H1 (cell line): ENCODE measurements around the gene VPS26A. TPM values are rescaled to one million over a fixed set of nuclear protein-coding genes. Genes with fewer than 3 reads are reported as not detected.

Experiments
- CTCF ChIA-PET: fragments of 300-600 bp; sonication (Branson Sonifier 250); formaldehyde crosslinking; loops from one replicate; lab custom pipeline; 2021; ENCODE audit not compliant: partially characterized antibody; lab: Charles Lee
- POLR2A ChIA-PET: fragments of 300-600 bp; sonication (Branson Sonifier 250); formaldehyde crosslinking; loops from one replicate; lab custom pipeline; 2021; ENCODE audit warnings: inconsistent platforms; ENCODE audit not compliant: partially characterized antibody; lab: Charles Lee
- DNase-seq, 2 experiments: peaks; one replicate each; pipeline versions ENCODE4 v3.0.0 to v3.0.0-alpha.2; 2010 to 2022; ENCODE audit warnings: low spot score in 2 of 2, low read depth in 1 of 2, mixed read lengths in 1 of 2
- FAIRE-seq: peaks from 2 replicates; lab custom pipeline; 2011; peaks lifted over from hg19 to GRCh38; lab: Jason Lieb, UNC
- H2AFZ ChIP-seq: 2 replicates; pipeline ENCODE4 v1.8.1; 2012; ENCODE audit warnings: low read length, inconsistent platforms
- H2AK5ac ChIP-seq: 2 replicates; pipeline ENCODE4 v1.6.1; 2013; ENCODE audit warnings: low read depth, low read length
- H2BK120ac ChIP-seq: replicated peaks from 2 replicates; pipeline ENCODE3; 2013; ENCODE audit warnings: low read depth, low read length, inconsistent platforms
- H2BK12ac ChIP-seq: 2 replicates; pipeline ENCODE4 v1.6.1; 2013; ENCODE audit warnings: low read depth, low read length
- H2BK15ac ChIP-seq: 2 replicates; pipeline ENCODE4 v1.6.1; 2013; ENCODE audit warnings: low read length
- H2BK20ac ChIP-seq: 2 replicates; pipeline ENCODE4 v1.6.1; 2013; ENCODE audit warnings: low read length
- H2BK5ac ChIP-seq: 2 replicates; pipeline ENCODE4 v1.6.1; 2013; ENCODE audit warnings: low read depth, low read length
- H3K14ac ChIP-seq: 2 replicates; pipeline ENCODE4 v1.6.1; 2013; ENCODE audit warnings: inconsistent platforms; ENCODE audit not compliant: insufficient read length
- H3K18ac ChIP-seq: 2 replicates; pipeline ENCODE4 v1.6.1; 2013; ENCODE audit warnings: low read length; ENCODE audit errors: extremely low read depth
- H3K23ac ChIP-seq: 2 replicates; pipeline ENCODE4 v1.6.1; 2013; ENCODE audit warnings: inconsistent platforms; ENCODE audit not compliant: insufficient read length
- H3K23me2 ChIP-seq: 2 replicates; pipeline ENCODE4 v1.6.1; 2013; ENCODE audit warnings: low read depth, low read length
- H3K27ac ChIP-seq: 2 replicates; pipeline ENCODE4 v1.6.1; 2011; ENCODE audit warnings: low read depth, low read length, inconsistent platforms
- H3K27me3 ChIP-seq, 4 experiments: replicated peaks in 1 of 4; 1 replicate in 1 of 4; 2 replicates in 3 of 4; pipeline versions ENCODE4 v1.6.1 to v1.8.1; 2011 to 2013; ENCODE audit warnings: low read length in 3 of 4, mild to moderate bottlenecking in 3 of 4, inconsistent platforms in 2 of 4, mixed read lengths in 2 of 4, moderate library complexity in 1 of 4; ENCODE audit not compliant: control insufficient read depth in 3 of 4, insufficient read depth in 3 of 4; ENCODE audit errors: extremely low read depth in 1 of 4
- H3K36me3 ChIP-seq, 4 experiments: 2 replicates each; pipeline versions ENCODE4 v1.6.1 to v1.8.1; 2011 to 2013; ENCODE audit warnings: mild to moderate bottlenecking in 4 of 4, low read length in 3 of 4, moderate library complexity in 2 of 4, control low read depth in 1 of 4, inconsistent platforms in 1 of 4; ENCODE audit not compliant: insufficient read depth in 4 of 4, control insufficient read depth in 2 of 4
- H3K4ac ChIP-seq: replicated peaks from 2 replicates; pipeline ENCODE3; 2013; ENCODE audit warnings: low read length, low read depth, mixed read lengths, inconsistent platforms; ENCODE audit not compliant: insufficient read length
- H3K4me1 ChIP-seq, 4 experiments: replicated peaks in 1 of 4; 1 replicate in 1 of 4; 2 replicates in 3 of 4; pipeline versions ENCODE4 v1.6.1 to v1.8.1; 2011 to 2013; ENCODE audit warnings: low read length in 3 of 4, inconsistent platforms in 2 of 4, mixed read lengths in 1 of 4; ENCODE audit not compliant: insufficient read depth in 4 of 4, control insufficient read depth in 3 of 4
- H3K4me2 ChIP-seq, 2 experiments: 2 replicates each; pipeline versions ENCODE4 v1.6.1 to v1.8.1; 2011 to 2013; ENCODE audit warnings: low read depth in 2 of 2, low read length in 2 of 2, control low read depth in 1 of 2, inconsistent platforms in 1 of 2, mild to moderate bottlenecking in 1 of 2; ENCODE audit not compliant: insufficient read depth in 1 of 2
- H3K4me3 ChIP-seq, 4 experiments: fragments of 200-600, 300-600 bp in 1 of 4; sonication (generic), shearing (Covaris generic), sonication (Bioruptor Twin) in 1 of 4; 2 replicates each; pipeline versions ENCODE4 v1.5.1 to v1.8.1; 2011 to 2016; ENCODE audit warnings: low read length in 4 of 4, low read depth in 3 of 4, control low read depth in 2 of 4, inconsistent platforms in 2 of 4, mild to moderate bottlenecking in 2 of 4, mixed read lengths in 1 of 4, moderate library complexity in 1 of 4; ENCODE audit not compliant: insufficient read depth in 2 of 4; ENCODE audit errors: extremely low read depth in 1 of 4
- H3K56ac ChIP-seq: replicated peaks from 2 replicates; pipeline ENCODE3; 2013; ENCODE audit warnings: low read depth, mild to moderate bottlenecking, mixed read lengths, low read length, inconsistent platforms; ENCODE audit not compliant: insufficient read length
- H3K79me1 ChIP-seq: 2 replicates; pipeline ENCODE4 v1.6.1; 2013; ENCODE audit warnings: low read depth, low read length, control low read depth
- H3K79me2 ChIP-seq, 2 experiments: 2 replicates each; pipeline versions ENCODE4 v1.6.1 to v1.8.1; 2012 to 2013; ENCODE audit warnings: low read length in 2 of 2, mild to moderate bottlenecking in 2 of 2, inconsistent platforms in 1 of 2; ENCODE audit not compliant: insufficient read depth in 2 of 2, control insufficient read depth in 1 of 2
- H3K9ac ChIP-seq, 4 experiments: replicated peaks in 1 of 4; 1 replicate in 1 of 4; 2 replicates in 3 of 4; pipeline versions ENCODE4 v1.6.1 to v1.8.1; 2011 to 2013; ENCODE audit warnings: low read depth in 3 of 4, low read length in 3 of 4, control low read depth in 2 of 4, mild to moderate bottlenecking in 2 of 4, moderate library complexity in 2 of 4, inconsistent platforms in 1 of 4; ENCODE audit errors: extremely low read depth in 1 of 4
- H3K9me3 ChIP-seq, 2 experiments: 2 replicates each; pipeline versions ENCODE4 v1.6.1 to v1.8.1; 2012 to 2013; ENCODE audit warnings: mild to moderate bottlenecking in 2 of 2, moderate library complexity in 2 of 2, control low read depth in 1 of 2, inconsistent platforms in 1 of 2, low read depth in 1 of 2, low read length in 1 of 2, mixed read lengths in 1 of 2; ENCODE audit not compliant: insufficient read depth in 2 of 2
- H4K20me1 ChIP-seq, 2 experiments: replicated peaks in 1 of 2; 2 replicates each; pipeline versions ENCODE3 to v1.8.1; 2011 to 2013; ENCODE audit warnings: inconsistent platforms in 2 of 2, low read length in 2 of 2, mild to moderate bottlenecking in 1 of 2; ENCODE audit not compliant: insufficient read depth in 2 of 2, control insufficient read depth in 1 of 2
- H4K5ac ChIP-seq: 2 replicates; pipeline ENCODE4 v1.6.1; 2013; ENCODE audit warnings: low read length, low read depth, mixed read lengths, inconsistent platforms; ENCODE audit not compliant: insufficient read length
- H4K8ac ChIP-seq: 2 replicates; pipeline ENCODE4 v1.8.0; 2013; ENCODE audit warnings: mild to moderate bottlenecking, moderate library complexity, low read length, inconsistent platforms; ENCODE audit not compliant: insufficient read depth; ENCODE audit errors: extremely low read depth
- H4K91ac ChIP-seq: replicated peaks from 2 replicates; pipeline ENCODE3; 2013; ENCODE audit warnings: low read length, mixed read lengths, inconsistent platforms; ENCODE audit not compliant: insufficient read length
- EGR1 ChIP-seq: IDR thresholded peaks from 2 replicates; pipeline ENCODE4 v1.6.1; 2011; ENCODE audit warnings: low read depth, low read length, borderline replicate concordance
- KDM1A ChIP-seq: fragments of 200-600, 300-600 bp; sonication (generic); IDR thresholded peaks from 2 replicates; pipeline ENCODE4 v1.7.1; 2016; ENCODE audit warnings: mild to moderate bottlenecking, low read length, borderline replicate concordance
- WGBS, 2 experiments: shearing (Covaris generic) in 1 of 2; methylation state at CpG; one replicate each; pipeline versions ENCODE4 v1.1.6 to v1.1.7; 2013 to 2015; ENCODE audit warnings: low lambda C conversion rate in 2 of 2, mixed read lengths in 2 of 2, inconsistent platforms in 1 of 2, low coverage in 1 of 2, missing lambda C conversion rate in 1 of 2; ENCODE audit not compliant: insufficient replicate concordance in 2 of 2, insufficient coverage in 1 of 2, insufficient read length in 1 of 2; ENCODE audit errors: extremely low coverage in 1 of 2, missing lambda C conversion rate in 1 of 2; 5-methylcytosine and 5-hydroxymethylcytosine counted together
- polyA plus RNA-seq, 7 experiments: library from polyadenylated mRNA; depleted of rRNA in 3 of 7; stranded (reverse) in 5 of 7; unstranded in 2 of 7; fragments of >200 nt in 5 of 7; fragments of 200-250 nt in 2 of 7; gene quantifications; 1 replicate in 5 of 7; 2 replicates in 1 of 7; 4 replicates in 1 of 7; pipeline versions ENCODE4 v1.2.1 to v1.2.3, GENCODE V29; 2011 to 2013; ENCODE audit warnings: missing spikeins in 2 of 7, mixed read lengths in 2 of 7
- total RNA-seq: library from RNA; stranded (reverse); fragmentation: NEBNext Ultra II Directional; extraction: Animal tissue kit (Norgen Biotek cat#: 25700); gene quantifications from 2 replicates; pipeline ENCODE4 v1.2.1, GENCODE V29; 2021

The VPS26A gene
- total and polyA plus RNA-seq, 2 of the 8 experiments (the other 6 are each of a cell fraction or from before 2014, with no cell fraction given), result 10.7 to 44.8 TPM

DNA sequence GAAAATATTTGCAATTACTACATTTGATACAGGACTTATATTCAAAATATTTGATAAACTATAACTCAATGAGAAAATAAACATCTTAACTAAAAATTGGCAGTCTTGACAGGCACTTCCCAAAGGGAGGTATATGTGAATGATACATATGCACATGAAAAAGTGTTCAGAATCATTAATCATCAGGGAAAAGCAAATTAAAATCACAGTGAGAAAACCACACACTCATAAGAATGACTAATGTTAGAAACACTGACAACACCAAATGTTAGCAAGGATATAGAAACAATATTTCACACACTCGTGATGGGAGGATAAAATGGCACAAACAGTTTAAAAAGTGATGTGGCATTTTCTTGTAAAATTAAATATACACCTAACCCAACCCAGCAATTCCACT is 4.1 kb upstream of the VPS26A start:
- DNase-seq (no peak), FAIRE-seq (no peak)
- H4K8ac ChIP-seq, result no peak overlapping the region
- H3K18ac ChIP-seq, result no peak overlapping the region
- POLR2A ChIA-PET, result no interaction called here
- H2AFZ ChIP-seq, result no peak overlapping the region
- no peaks in the 10 kb centered on the region for H3K27me3 ChIP-seq
- H3K9ac ChIP-seq, result peak overlapping the region in 1 of 4 experiments; percentile 10; a peak in 1 of 7 replicates
- no peaks in the 10 kb centered on the region for H3K36me3 ChIP-seq
- CTCF ChIA-PET, result no interaction called here
- no peak overlapping the region for H2AK5ac ChIP-seq
- no peak overlapping the region for H2BK15ac ChIP-seq
- H3K56ac ChIP-seq, result no peak overlapping the region
- H2BK12ac ChIP-seq, result no peak overlapping the region
- H2BK120ac ChIP-seq, result no peak overlapping the region
- peaks cover 0 to 2% of the 10 kb centered on the region in 2 experiments; a peak in 1 of 4 replicates for H3K79me2 ChIP-seq
- no peaks in the 10 kb centered on the region for H3K4me1 ChIP-seq
- H3K23me2 ChIP-seq, result no peaks in the 10 kb centered on the region
- H4K91ac ChIP-seq, result no peak overlapping the region
- H4K20me1 ChIP-seq, result no peaks in the 10 kb centered on the region
- no peak overlapping the region for H2BK5ac ChIP-seq
- no peak overlapping the region for H3K27ac ChIP-seq
- H2BK20ac ChIP-seq, result no peak overlapping the region
- no peak overlapping the region for H3K4ac ChIP-seq
- H3K9me3 ChIP-seq, result no peaks in the 10 kb centered on the region
- no peaks in the 10 kb centered on the region for H3K79me1 ChIP-seq
- no peak overlapping the region for H3K23ac ChIP-seq
- H4K5ac ChIP-seq, result no peak overlapping the region
- no peak overlapping the region for H3K14ac ChIP-seq
- no peak overlapping the region for H3K4me2 ChIP-seq
- 71% methylated on average over 1 of the region's 1 CpG; no CpG with 5 or more reads in 1 of the 2 experiments for WGBS, 2 experiments
- no peak overlapping the region for H3K4me3 ChIP-seq
- TF ChIP-seq KDM1A (no peak), EGR1 (no peak)
